HCT116 (cell line): ENCODE data around the gene DHRS2.

Experiments
- ZNF274 ChIP-seq: fragments of 200-500 bp; sonication (Bioruptor generic); IDR thresholded peaks from 2 replicates; pipeline ENCODE4 v1.6.1; 2014; ENCODE audit warnings: mild to moderate bottlenecking, low read depth, low read length, inconsistent platforms
- TF ChIP-seq, protein P1 (sequence below): IDR thresholded peaks from 2 replicates; pipeline ENCODE4 v1.6.1; 2012
- TF ChIP-seq, protein P2 (sequence below), 3 experiments: fragments of 200-600 bp in 1 of 3; sonication (generic) in 1 of 3; IDR thresholded peaks in 2 of 3; conservative IDR thresholded peaks in 1 of 3; 2 replicates each; pipeline ENCODE4 v1.5.1; 2012 to 2017; ENCODE audit warnings: low read depth in 2 of 3, low read length in 2 of 3, antibody characterized with exemption in 1 of 3, borderline replicate concordance in 1 of 3, control low read depth in 1 of 3, mild to moderate bottlenecking in 1 of 3, mixed read lengths in 1 of 3, mixed run types in 1 of 3, moderate library complexity in 1 of 3; ENCODE audit not compliant: insufficient read depth in 1 of 3

DNA sequence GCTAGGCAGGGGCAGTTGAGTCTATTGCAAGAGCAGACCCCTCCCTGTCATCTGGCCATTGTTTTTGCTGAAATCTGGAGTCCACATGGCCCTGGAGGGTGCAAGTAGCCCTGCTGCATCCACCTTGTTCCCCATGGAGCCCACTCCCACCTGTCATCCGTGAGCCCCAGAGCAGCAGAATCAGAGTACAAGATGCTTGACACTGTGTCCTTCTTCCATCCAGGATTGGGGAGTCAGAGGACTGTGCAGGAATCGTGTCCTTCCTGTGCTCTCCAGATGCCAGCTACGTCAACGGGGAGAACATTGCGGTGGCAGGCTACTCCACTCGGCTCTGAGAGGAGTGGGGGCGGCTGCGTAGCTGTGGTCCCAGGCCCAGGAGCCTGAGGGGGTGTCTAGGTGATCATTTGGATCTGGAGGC, 8.8 kb downstream of the DHRS2 start:
- TF ChIP-seq, protein P1, sequence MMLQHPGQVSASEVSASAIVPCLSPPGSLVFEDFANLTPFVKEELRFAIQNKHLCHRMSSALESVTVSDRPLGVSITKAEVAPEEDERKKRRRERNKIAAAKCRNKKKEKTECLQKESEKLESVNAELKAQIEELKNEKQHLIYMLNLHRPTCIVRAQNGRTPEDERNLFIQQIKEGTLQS = no peak
- TF ChIP-seq ZNF274 = no peak
- TF ChIP-seq, protein P2, sequence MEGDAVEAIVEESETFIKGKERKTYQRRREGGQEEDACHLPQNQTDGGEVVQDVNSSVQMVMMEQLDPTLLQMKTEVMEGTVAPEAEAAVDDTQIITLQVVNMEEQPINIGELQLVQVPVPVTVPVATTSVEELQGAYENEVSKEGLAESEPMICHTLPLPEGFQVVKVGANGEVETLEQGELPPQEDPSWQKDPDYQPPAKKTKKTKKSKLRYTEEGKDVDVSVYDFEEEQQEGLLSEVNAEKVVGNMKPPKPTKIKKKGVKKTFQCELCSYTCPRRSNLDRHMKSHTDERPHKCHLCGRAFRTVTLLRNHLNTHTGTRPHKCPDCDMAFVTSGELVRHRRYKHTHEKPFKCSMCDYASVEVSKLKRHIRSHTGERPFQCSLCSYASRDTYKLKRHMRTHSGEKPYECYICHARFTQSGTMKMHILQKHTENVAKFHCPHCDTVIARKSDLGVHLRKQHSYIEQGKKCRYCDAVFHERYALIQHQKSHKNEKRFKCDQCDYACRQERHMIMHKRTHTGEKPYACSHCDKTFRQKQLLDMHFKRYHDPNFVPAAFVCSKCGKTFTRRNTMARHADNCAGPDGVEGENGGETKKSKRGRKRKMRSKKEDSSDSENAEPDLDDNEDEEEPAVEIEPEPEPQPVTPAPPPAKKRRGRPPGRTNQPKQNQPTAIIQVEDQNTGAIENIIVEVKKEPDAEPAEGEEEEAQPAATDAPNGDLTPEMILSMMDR (IDR thresholded peaks at IDR 0.05 in 2 of 3, conservative IDR thresholded peaks at IDR 0.05 in 1 of 3; ENCODE audit: borderline replicate concordance in 1 of 3, insufficient read depth in 1 of 3, low read depth in 2 of 3, low read length in 2 of 3) = no peak
